HG03439 (cell line): Measurements from ENCODE around the gene RACK1.

Source experiments
- ATAC-seq: cut with Tn5 transposase; IDR thresholded peaks from one replicate; pipeline ENCODE4 v1.9.1; 2021; ENCODE audit warnings: mild to moderate bottlenecking, moderate library complexity; ENCODE audit not compliant: unreplicated experiment

RACK1 gene

DNA sequence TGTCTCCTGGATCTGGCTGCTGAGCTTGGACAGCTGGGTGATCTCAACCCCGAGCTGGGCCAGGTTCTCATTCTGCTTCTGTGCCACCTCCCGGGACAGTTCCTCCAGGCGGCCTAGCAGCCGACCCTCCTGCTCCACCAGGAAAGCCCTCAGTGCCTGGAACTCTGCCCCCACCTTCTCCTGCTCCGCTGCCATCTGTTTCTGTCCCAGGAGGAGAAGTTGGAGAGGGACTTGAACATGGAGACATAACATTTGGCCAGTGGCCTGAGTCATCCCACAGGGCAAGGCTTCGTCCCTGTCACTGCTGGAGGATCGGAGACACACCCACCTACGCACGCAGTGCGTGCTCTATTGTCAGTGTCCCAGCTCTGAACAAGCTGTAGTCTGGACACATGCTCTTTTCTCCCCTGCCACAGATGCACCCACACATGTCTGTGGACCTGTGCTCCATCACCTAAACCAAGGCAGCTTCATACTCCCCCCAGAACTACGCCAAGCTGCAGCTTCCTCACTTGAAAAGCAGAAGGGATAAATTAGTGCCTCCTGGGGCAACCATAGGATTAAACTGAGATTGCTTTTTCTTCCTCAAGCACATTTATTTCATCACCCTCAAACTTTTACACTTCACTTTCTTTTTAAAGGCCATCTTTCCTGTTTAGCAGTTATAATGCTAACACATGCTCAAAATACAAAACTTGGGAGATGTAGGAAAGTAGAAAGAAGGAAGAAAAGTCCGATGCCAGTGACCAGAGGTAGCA, 43.6 kb downstream of the RACK1 start:
- ATAC-seq: no peak

- ATAC-seq: peak; percentile 75
These were observed 44.7 kb downstream of the RACK1 start for GRCh38 chr5:181198905-181199519.

DNA sequence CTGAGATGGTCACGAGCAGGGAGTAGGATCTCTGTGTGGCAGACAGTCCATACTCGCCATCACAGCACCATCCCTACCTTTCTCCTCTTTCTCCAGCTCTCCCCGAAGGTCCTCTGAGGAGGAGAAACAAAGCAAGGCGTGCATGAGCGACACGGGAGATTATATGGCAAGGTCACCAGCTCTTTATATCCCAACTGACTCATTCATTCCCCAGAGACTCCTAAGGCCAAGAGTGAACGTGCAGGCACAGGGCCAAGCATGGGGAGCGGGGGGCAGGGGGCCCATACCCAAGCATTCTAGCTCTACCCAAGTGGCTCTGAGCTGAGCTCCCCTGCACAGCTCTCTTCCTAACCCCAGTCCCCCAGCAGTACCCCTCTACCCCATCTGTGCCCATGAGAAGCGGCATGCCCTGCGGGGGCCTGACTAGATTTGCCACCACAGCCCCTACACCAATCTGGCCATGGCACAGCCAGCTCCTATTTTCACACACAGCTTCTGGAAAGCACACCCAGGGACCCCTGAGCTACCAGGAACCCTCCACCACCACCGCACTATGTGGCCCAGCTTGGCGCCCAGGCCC, 45.5 kb downstream of the RACK1 start:
- no peak for ATAC-seq

DNA sequence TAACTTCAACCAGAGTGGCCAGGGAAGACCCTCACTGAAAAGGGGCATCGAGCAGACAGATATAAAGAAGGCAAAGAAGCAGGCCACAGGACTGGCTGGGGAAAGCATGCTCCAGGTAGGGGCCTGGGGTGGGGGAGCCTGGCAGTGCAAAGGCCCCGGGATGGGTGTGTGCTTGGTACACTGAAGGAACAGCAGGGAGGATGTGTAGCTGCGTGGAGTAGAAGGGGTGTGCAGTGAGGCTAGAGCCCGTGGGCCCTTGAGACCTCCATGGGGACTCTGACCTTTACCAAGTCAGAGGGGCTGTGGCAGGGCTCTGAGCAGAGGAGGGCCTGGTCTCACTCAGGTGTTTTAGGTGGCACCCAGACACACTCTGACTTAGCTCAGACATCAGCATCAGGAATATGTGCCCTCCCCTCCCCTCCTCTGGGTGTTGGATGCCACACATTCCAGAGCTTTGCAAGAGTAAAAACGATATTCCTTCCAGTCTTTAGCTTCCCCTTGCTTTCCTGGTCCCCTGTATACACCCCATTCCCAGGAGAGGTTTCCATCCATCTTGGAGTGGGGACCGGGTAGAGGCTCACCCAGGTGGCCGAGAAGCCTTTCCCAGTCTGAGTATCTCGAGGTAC, 46.3 kb downstream of the RACK1 start:
- ATAC-seq: no peak

- no peak for ATAC-seq
These were observed 48.4 kb downstream of the RACK1 start for GRCh38 chr5:181195249-181195761.

DNA sequence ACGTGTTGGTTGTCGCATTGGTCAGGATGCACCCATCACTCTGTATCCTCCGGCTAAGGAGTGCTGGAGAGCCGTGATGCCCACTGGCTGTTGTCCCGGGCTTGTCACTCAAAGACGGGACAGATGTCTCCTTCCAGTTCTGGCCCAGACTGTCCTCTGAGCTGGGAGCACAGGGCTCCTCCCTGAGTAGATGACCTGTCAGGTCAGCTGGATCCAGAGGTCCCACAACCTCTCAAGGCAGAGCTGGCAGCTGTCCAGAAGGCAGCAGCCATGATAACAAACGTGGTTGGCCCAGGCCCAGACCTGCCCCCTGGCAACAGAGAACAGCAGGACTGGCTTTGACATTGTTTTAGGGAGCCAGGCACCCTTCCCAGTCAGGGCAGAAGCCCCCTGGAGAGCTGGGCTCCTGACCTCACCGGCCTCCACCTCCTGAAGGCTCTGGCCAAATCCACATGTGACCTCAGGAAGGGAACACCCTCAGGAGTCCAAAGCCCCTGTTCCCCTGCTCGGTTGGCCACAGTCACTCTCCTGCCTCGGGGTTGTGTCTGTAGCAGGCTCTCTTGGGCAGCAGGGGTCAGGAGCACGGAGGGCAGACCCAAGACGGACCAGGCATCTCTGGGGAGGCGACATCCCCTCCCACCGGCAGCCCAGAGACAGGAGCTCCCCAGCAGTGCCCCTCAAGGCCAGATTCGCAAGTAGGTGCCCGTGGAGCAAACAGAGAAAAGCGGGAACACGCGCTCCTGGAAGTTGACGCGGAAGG, 49.0 kb downstream of the RACK1 start:
- no peak for ATAC-seq

DNA sequence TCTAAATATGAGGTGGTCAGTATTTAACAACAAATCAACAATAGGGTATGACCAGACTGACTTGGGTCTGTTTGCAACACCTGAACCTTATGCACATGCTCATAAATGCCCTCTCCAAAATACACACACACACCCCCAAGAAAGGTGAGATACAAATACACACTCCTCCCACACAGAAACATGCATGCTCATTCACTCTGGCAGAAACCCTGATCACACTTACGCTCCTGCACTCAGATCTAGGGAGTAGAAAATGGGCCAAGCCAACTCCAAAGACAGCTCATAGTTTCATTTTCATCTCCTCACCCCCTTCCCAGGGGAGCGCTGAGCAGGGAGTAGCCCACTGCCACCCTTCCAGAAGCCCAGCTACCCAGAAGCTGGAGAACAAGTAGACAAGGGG, 50.0 kb downstream of the RACK1 start:
- ATAC-seq: no peak

GRCh38 chr5:181192337-181193046, 51.2 kb downstream of the RACK1 start:
- ATAC-seq: no peak

DNA sequence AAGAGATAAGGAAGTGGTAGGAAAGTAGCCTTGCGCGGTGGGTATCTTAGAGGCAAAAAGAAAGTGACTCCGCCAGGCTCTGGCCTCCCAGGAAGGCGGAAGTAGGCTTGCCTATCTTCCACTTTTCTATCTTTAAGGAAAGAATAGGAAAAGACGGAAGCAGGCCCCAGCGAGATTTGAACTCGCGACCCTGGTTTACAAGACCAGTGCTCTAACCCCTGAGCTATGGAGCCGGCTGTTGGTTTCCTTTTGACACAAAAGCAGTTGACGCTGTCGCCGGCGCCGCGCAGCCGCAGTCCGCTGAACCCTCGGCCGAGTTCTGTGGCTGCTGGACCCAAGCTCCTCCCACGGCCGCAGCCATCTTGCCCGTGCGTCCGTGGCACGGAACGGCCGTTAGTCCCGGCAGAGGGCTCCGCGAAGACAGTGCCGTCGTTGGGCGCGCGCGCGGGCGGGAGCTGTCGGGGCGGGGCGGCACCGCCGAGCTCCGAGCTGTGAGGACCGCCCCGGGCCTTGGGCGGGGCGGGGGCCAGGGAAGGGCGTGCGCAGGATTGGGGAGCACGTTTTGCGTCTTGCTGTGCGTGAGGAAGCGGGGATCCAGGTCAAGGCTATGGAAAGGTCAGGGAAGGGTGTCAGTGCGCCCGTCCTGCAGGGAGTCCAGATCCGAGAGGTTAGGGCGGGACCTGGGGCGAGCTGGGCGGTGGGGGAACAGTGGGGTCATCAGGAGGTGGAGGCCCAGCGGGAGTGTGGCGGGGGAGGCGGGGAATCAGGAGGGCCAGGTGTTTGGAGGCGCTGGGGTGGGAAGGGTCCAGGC, 52.0 kb downstream of the RACK1 start:
- peak; percentile 47 for ATAC-seq

DNA sequence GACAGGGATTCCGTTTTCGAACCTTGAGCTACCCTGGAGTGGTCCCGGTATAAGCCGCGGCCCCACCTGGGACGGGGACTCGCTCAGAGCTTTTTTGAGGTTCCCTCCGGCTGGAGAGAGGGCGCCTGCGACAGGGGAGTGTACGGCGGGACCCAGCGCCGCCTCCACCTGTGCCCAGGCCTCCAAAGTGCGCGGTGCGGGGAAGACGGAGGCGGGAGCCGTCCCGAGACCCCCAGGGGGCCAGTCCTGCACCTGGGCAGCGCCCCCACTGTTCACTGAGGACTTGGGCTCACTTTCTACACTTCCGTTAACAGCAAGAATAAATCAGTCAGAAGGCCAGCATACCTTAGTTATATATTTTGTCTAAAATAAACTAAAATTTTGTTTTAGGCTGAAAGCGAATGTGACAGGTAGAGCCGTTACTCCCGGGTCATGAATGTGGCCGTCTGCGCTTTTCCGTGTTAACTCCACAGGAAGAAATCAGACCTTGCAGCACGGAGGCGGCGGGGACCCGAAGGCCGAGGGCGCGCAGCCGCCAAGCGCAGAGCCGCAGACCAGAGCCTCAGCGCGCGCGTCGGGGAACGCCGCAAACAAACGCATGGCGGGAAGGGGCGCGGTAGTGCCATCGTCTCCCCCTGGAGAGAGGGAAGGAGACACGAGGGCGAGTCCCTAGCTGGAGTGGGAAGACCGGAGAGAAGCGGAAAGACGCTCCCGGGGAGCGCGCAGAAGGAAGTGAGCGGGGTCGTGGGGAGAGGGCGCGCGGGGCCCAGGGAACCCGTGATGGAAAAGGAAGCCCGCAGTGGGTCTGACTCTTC, 52.8 kb downstream of the RACK1 start:
- ATAC-seq: peak; percentile 14

DNA sequence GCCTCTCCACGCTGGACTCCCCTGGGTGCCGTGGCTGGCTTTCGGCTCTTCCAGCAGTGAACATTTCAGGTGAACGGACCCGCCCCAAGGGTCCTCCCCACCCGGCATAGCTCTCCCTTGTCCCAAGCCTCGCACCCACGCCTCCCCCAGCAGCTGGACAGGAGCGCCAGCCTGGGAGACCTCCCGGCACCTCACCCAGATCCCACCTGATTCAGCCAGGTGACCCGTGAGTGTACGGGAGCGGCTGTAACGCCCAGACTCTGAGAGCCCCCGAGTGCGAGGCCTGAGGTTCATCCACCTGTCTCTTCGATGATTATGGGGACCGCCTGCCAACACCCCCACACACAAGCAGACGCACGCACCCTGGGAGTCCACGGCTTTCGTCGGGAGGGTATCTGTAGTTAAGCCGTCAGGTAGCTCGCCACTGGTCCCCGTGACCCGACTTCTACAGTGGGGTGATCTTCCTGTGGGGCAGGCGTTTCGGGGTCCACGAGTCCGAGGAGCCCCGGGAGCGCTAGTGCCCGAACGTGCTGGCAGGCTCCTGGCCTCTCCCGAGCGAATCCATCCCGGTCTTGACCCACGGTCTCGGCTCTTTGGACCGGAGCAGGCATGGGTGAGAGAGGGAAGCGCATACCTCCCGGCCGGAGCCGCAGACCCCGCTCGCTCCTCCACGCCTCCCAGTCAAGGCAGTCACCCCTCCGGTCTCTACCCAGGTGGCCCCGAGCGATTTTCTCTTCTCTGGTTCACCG, 53.6 kb downstream of the RACK1 start:
- no peak for ATAC-seq

GRCh38 chr5:181189363-181189961, 54.2 kb downstream of the RACK1 start:
- ATAC-seq: no peak

DNA sequence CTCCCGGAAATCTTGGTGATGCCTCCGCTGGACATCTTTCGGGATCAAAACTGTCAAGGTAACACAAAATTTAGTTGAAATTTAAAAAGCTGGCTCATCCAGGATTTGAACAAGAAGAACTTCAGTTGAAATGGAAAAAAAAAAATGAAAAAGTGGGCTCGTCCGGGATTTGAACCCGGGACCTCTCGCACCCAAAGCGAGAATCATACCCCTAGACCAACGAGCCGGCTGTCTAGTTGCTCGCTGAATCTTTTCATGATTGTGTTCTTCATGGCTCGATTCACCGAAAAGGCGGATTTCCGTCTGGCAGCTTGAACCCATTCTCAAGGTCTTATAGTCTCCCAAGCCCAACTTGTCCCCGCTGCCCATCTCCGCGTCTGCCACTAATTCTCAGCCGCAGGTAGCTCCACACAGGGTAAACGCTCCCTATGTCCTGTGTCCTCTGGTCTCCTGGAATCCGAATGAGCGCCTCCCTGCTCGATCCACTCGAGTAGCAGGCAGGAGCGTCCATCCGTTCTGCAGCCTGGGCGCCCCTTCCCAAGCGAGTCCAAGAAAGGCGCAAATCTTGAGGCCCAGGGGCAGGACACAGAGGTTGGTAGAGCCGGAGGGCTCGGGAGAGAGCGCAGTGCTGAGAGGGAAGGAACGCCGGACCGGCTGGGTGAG, 54.9 kb downstream of the RACK1 start:
- no peak for ATAC-seq

DNA sequence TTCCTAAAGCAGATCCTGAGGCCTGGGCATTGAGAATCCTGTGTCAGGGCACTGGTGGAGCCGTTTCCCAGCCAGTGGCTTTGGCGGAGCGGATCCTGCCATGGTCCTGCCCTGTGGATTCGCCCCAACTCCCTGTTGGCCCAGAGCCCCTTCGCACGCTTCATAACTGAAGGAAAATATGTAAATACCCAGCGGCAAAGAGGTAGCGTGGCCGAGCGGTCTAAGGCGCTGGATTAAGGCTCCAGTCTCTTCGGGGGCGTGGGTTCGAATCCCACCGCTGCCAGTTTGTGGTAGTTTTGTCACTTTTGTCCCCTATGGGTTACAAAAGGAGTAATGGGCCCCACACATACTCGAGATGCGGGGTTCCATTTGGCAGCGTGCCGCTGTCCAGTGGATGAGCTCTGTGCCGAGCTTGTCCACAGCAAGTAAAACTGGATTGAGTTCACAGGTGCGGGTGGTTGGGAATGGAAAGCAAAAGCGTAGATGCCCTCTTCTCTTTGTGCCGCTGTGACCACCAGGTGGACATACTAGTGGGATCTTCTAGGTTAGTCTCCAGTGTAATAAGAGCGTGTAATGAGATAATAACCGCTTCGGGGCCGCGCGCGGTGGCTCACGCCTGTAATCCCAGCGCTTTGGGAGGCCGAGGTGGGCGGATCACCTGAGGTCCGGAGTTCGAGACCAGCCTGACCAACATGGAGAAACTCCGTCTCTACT, 56.0 kb downstream of the RACK1 start:
- no peak for ATAC-seq

DNA sequence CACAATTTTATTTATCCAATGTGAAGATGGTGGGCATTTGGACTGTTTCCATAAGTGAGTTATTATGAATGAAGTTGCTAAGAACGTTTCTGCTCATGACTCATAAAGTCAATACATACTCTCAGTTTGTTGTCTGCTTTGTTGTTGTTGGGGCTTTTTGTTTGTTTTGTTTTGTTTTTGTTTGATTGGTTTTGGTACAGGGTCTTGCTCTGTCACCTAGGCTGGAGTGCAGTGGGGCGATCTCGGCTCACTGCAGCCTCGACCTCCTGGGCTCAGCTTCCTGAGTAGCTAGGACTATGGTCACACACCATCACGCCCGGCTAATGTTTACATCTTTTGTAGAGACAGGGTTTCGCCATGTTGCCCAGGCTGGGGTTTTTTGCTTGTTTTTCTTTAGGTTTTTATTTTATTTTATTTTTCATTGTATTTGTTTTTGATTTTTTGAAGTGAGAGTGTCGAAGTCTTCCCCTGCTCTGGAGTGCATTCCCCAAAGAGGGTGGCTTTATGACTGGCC, 56.7 kb downstream of the RACK1 start:
- ATAC-seq: no peak
